HFF-Myc (cell line): ENCODE results near the gene IDI2.

Experiments used
- DNase-seq: peaks from one replicate; pipeline ENCODE4 v3.0.0-alpha.2; 2011; ENCODE audit warnings: low read depth; ENCODE audit errors: extremely low read depth
- H3K4me3 ChIP-seq: replicated peaks from 2 replicates; pipeline ENCODE4 v1.5.1; 2011; ENCODE audit warnings: low read depth, mild to moderate bottlenecking, control low read depth, low read length
- TF ChIP-seq, protein P1 (sequence below): IDR thresholded peaks from 2 replicates; pipeline ENCODE4 v1.5.1; 2012; ENCODE audit warnings: mild to moderate bottlenecking, low read depth, low read length, control low read depth; ENCODE audit errors: missing control alignments

The IDI2 gene

DNA sequence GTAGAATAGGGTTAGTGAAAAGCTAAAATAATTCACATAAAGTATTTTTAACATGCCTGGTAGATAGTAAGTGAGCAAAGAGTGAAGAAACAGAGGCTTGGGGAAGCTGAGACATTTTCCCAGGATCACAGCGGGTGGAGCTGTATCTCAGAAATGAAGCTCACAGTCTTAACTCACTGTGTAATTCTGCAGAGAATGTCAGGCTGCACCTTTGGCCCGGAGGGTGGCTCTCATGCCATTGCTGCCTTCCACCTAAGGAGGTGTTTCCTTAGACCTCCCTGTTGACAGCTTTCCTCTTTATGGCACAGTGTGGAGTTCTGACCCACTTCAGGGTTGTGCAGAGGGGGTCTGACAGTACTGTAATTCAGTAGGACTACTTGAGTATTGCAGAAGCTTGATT is 40.3 kb downstream of the IDI2 start:
- TF ChIP-seq, protein P1, sequence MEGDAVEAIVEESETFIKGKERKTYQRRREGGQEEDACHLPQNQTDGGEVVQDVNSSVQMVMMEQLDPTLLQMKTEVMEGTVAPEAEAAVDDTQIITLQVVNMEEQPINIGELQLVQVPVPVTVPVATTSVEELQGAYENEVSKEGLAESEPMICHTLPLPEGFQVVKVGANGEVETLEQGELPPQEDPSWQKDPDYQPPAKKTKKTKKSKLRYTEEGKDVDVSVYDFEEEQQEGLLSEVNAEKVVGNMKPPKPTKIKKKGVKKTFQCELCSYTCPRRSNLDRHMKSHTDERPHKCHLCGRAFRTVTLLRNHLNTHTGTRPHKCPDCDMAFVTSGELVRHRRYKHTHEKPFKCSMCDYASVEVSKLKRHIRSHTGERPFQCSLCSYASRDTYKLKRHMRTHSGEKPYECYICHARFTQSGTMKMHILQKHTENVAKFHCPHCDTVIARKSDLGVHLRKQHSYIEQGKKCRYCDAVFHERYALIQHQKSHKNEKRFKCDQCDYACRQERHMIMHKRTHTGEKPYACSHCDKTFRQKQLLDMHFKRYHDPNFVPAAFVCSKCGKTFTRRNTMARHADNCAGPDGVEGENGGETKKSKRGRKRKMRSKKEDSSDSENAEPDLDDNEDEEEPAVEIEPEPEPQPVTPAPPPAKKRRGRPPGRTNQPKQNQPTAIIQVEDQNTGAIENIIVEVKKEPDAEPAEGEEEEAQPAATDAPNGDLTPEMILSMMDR: no peak
- DNase-seq: no peak
- no peak overlapping the region for H3K4me3 ChIP-seq

DNA sequence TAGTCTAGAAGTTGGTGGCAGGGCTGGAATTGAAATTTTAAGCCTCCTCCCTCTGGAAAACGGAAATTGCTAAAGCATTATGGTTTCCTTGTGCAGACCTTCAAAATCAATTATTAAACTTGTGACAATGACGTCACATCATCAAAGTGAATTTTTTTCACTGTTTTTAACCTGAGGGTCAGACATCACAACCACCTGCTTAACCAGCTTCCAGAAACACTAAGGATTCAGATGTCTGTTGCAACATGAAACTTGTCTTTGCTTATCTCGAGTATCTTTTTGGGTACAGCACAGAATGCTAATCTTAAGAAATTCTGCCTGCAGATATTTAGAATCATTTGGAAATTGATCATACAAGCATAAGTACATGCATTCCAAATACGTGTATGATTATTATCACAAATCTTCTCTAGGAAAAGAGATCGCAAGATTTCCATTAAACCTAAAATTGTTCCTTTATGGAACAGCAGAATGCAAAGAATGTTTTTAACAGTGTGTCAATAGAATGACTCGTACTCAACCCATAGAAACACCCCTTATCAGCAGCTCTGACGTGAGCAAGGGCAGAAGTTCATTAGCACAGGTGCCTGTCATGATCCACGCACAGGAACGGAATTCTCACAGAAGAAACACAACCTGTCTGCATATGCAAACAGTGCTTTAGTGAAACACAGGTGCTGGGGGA is 41.5 kb downstream of the IDI2 start:
- no peak overlapping the region for H3K4me3 ChIP-seq
- DNase-seq: no peak
- TF ChIP-seq, protein P1: no peak

DNA sequence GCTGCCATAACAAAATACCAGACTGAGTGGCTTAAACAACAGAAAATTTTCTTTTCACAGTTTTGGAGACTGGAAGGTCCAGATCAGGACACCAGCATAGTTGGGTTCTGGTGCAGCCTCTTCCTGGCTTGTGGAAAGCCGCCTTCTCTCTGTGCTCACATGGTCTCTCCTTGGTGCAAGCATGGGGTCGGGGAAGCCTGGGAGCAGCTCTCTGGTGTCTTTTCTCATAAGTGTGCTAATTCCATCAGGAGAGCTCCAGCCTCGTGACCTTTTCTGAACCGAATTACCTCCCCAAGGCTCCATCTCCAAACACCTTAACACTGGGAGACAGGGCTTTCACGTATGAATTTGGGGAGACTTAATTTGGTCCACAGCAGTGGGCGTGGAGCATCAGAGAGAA is 42.3 kb downstream of the IDI2 start:
- H3K4me3 ChIP-seq: no peak overlapping the region
- TF ChIP-seq, protein P1: no peak
- no peak for DNase-seq

DNA sequence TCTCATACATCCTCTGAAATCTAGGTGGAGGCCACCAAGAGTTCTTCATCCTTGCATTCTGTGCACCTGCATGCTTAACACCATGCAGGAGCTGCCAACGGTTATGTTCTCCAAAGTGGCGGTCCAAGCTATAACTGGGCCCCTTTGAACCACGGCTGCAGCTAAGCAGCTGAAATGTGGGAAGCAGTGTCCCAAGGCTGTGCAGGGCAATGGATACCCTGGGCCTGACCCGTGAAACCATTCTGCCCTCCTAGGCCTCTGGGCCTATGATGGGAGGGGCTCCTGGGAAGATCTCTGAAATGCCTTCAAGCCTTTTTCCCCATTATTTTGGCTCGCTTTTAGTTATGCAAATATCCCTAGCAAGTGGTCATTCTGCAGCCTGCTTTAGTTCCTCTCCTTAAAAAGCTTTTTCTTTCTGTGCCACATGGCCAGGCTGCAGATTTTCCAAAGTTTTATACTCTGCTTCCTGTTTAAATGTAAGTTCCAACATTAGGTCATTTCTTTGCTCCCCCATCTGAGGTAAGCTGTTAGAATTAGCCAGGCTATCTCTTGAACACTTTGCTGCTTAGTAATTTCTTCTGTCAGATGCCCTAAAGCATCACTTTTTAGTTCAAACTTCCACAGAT is 45.1 kb downstream of the IDI2 start:
- no peak for DNase-seq
- TF ChIP-seq, protein P1: no peak
- H3K4me3 ChIP-seq: no peak overlapping the region

DNA sequence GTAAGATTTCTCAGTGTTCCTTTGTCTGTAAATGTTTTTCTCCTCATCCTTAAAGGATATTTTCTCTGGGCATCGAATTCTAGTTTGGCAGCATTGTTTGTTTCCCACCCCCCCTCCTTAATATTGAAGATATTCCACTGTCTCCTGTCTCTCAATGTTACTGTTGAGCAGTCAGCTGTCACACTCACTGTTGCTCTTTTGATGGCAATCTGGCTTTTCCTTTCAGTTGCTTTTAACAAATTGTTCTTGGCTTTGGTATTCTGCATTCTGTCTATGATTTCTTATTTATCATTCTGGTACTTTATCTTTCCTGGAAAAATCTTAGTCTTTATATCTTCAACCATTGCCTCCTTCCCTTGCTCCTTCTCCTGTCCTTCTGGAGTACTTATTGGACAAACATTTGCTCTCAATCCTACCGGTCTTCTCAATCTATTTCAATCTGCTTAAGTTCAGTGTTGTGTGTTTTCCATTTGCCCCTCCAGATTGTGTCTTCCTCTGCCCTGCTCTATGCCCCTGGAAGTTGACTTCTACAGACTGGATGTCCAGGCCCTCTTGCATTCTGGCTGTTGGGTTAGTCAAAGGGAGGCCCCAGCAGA is 46.7 kb downstream of the IDI2 start:
- H3K4me3 ChIP-seq: no peak overlapping the region
- TF ChIP-seq, protein P1: no peak
- no peak for DNase-seq

DNA sequence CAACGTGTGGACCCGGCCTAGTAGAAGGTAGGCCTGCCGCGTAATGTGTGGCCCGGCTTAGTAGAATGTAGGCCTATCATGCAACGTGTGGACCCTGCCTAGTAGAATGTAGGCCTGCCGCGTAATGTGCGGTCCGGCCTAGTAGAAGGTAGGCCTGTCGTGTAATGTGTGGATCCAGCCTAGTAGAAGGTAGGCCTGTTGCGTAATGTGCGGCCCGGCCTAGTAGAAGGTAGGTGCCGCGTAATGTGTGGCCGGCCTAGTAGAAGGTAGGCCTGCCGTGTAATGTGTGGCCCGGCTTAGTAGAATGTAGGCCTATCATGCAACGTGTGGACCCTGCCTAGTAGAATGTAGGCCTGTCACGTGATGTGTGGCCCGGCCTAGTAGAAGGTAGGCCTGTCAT is 49.3 kb downstream of the IDI2 start:
- TF ChIP-seq, protein P1: no peak
- no peak overlapping the region for H3K4me3 ChIP-seq
- no peak for DNase-seq
